KMS-11 (cell line): ENCODE results near the gene PHYHIPL.

Experiments used
- H2AFZ ChIP-seq: fragments of 200-600 bp; sonication (generic); 2 replicates; pipeline ENCODE4 v1.6.1; 2016; ENCODE audit warnings: antibody characterized with exemption, mixed run types, low read depth
- H3K27ac ChIP-seq: fragments of 200-600 bp; sonication (generic); 2 replicates; pipeline ENCODE4 v1.6.1; 2016; ENCODE audit warnings: mild to moderate bottlenecking, mixed run types
- H3K27me3 ChIP-seq: fragments of 200-600 bp; sonication (generic); 2 replicates; pipeline ENCODE4 v1.6.1; 2017; ENCODE audit warnings: mild to moderate bottlenecking, low read depth, mixed run types, moderate library complexity; ENCODE audit not compliant: insufficient read depth
- H3K36me3 ChIP-seq: fragments of 200-600 bp; sonication (generic); 2 replicates; pipeline ENCODE4 v1.6.1; 2017; ENCODE audit warnings: mild to moderate bottlenecking, mixed run types; ENCODE audit not compliant: insufficient read depth
- H3K4me1 ChIP-seq: fragments of 200-600 bp; sonication (generic); 2 replicates; pipeline ENCODE4 v1.6.1; 2016; ENCODE audit warnings: mild to moderate bottlenecking, low read depth, mixed run types; ENCODE audit not compliant: poor library complexity, severe bottlenecking
- H3K4me2 ChIP-seq: fragments of 200-600 bp; sonication (generic); 2 replicates; pipeline ENCODE4 v1.7.0; 2016; ENCODE audit warnings: mild to moderate bottlenecking, mixed run types
- H3K4me3 ChIP-seq: fragments of 200-600 bp; sonication (generic); IDR thresholded peaks from 2 replicates; pipeline ENCODE4 v1.6.1; 2017; ENCODE audit warnings: low read depth, low read length, mixed read lengths; ENCODE audit not compliant: insufficient read depth
- H3K79me2 ChIP-seq: fragments of 200-600 bp; sonication (generic); 2 replicates; pipeline ENCODE4 v1.6.1; 2016; ENCODE audit warnings: low read depth, mixed run types; ENCODE audit not compliant: insufficient read depth
- H3K9ac ChIP-seq: fragments of 200-600 bp; sonication (generic); 2 replicates; pipeline ENCODE4 v1.6.1; 2016; ENCODE audit warnings: mild to moderate bottlenecking, mixed run types
- H4K20me1 ChIP-seq: fragments of 200-600 bp; sonication (generic); 2 replicates; pipeline ENCODE4 v1.6.1; 2016; ENCODE audit warnings: mild to moderate bottlenecking, mixed run types; ENCODE audit not compliant: insufficient read depth
- CTCF ChIP-seq: fragments of 200-600 bp; sonication (generic); conservative IDR thresholded peaks from 2 replicates; pipeline ENCODE4 v1.6.1; 2017; ENCODE audit warnings: low read depth, mild to moderate bottlenecking, antibody characterized with exemption, low read length, moderate library complexity, mixed read lengths

The PHYHIPL gene

GRCh38 chr10:59290448-59290847, 114.0 kb downstream of the PHYHIPL start:
- no peak for TF ChIP-seq CTCF
- Histone ChIP-seq H3K4me2 (no peak overlapping the region), H2AFZ (no peak overlapping the region), H3K36me3 (no peaks in the 10 kb centered on the region), H3K27me3 (no peaks in the 10 kb centered on the region), H3K79me2 (no peaks in the 10 kb centered on the region), H3K9ac (no peak overlapping the region), H4K20me1 (no peaks in the 10 kb centered on the region), H3K4me3 (no peak overlapping the region), H3K4me1 (no peaks in the 10 kb centered on the region), H3K27ac (no peak overlapping the region)
